Neural cell (in vitro differentiated cells): ENCODE results near the gene ALDH1L1.

Source experiments
- EP300 ChIP-seq: fragments of 450-650 bp; conservative IDR thresholded peaks from 2 replicates; pipeline ENCODE4 v1.6.1; 2014; ENCODE audit warnings: antibody characterized with exemption, mild to moderate bottlenecking, moderate library complexity; ENCODE audit not compliant: poor library complexity, severe bottlenecking
- EZH2 ChIP-seq: fragments of 200-600, 300-800 bp; shearing (Covaris generic), sonication (generic); IDR thresholded peaks from 2 replicates; pipeline ENCODE4 v1.6.1; 2014; ENCODE audit warnings: antibody characterized with exemption, low read length, borderline replicate concordance, mild to moderate bottlenecking; ENCODE audit not compliant: insufficient read depth, poor library complexity, severe bottlenecking
- MXI1 ChIP-seq: fragments of 450-650 bp; conservative IDR thresholded peaks from 2 replicates; pipeline ENCODE4 v1.6.1; 2014; ENCODE audit warnings: antibody characterized with exemption, mild to moderate bottlenecking; ENCODE audit not compliant: poor library complexity, severe bottlenecking
- POLR2AphosphoS5 ChIP-seq: IDR thresholded peaks from 2 replicates; pipeline ENCODE4 v1.6.1; 2012
- RAD21 ChIP-seq: fragments of 450-650 bp; conservative IDR thresholded peaks from 2 replicates; pipeline ENCODE4 v1.6.1; 2014; ENCODE audit warnings: antibody characterized with exemption, mild to moderate bottlenecking, moderate library complexity
- SMC3 ChIP-seq: fragments of 450-650 bp; conservative IDR thresholded peaks from 2 replicates; pipeline ENCODE4 v1.6.1; 2014; ENCODE audit warnings: antibody characterized with exemption, mild to moderate bottlenecking, moderate library complexity; ENCODE audit not compliant: poor library complexity
- TAF1 ChIP-seq: IDR thresholded peaks from 2 replicates; pipeline ENCODE4 v1.6.1; 2012; ENCODE audit warnings: low read depth
- TF ChIP-seq, protein P1 (sequence below): fragments of 450-650 bp; IDR thresholded peaks from 2 replicates; pipeline ENCODE4 v1.5.1; 2014; ENCODE audit warnings: antibody characterized with exemption, mild to moderate bottlenecking, moderate library complexity; ENCODE audit not compliant: poor library complexity, severe bottlenecking
- TF ChIP-seq, protein P2 (sequence below): IDR thresholded peaks from 2 replicates; pipeline ENCODE4 v1.6.1; 2012; ENCODE audit warnings: borderline replicate concordance

DNA sequence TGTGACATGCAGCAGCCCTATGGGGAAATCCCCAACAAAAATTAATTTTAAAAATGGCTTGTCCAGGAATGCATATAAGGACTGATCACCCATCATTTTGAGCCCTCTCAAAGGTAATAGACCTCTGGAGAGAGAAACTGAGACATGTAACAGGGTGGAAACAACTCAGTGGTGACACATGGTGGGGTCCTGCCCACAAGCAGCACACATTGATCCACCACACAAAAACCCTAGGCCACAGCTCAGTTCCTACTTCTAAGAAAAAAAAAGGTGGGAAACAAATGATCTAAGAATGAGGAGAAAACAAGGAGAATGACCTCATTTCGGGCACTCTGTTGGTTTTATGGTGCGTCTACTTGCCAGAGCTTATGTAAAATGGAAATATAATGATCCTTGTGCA, 94.5 kb downstream of the ALDH1L1 start:
- TF ChIP-seq, protein P1, sequence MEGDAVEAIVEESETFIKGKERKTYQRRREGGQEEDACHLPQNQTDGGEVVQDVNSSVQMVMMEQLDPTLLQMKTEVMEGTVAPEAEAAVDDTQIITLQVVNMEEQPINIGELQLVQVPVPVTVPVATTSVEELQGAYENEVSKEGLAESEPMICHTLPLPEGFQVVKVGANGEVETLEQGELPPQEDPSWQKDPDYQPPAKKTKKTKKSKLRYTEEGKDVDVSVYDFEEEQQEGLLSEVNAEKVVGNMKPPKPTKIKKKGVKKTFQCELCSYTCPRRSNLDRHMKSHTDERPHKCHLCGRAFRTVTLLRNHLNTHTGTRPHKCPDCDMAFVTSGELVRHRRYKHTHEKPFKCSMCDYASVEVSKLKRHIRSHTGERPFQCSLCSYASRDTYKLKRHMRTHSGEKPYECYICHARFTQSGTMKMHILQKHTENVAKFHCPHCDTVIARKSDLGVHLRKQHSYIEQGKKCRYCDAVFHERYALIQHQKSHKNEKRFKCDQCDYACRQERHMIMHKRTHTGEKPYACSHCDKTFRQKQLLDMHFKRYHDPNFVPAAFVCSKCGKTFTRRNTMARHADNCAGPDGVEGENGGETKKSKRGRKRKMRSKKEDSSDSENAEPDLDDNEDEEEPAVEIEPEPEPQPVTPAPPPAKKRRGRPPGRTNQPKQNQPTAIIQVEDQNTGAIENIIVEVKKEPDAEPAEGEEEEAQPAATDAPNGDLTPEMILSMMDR, result no peak
- no peak for TF ChIP-seq TAF1
- TF ChIP-seq SMC3, result no peak
- no peak for TF ChIP-seq EZH2
- no peak for TF ChIP-seq RAD21
- TF ChIP-seq, protein P2, sequence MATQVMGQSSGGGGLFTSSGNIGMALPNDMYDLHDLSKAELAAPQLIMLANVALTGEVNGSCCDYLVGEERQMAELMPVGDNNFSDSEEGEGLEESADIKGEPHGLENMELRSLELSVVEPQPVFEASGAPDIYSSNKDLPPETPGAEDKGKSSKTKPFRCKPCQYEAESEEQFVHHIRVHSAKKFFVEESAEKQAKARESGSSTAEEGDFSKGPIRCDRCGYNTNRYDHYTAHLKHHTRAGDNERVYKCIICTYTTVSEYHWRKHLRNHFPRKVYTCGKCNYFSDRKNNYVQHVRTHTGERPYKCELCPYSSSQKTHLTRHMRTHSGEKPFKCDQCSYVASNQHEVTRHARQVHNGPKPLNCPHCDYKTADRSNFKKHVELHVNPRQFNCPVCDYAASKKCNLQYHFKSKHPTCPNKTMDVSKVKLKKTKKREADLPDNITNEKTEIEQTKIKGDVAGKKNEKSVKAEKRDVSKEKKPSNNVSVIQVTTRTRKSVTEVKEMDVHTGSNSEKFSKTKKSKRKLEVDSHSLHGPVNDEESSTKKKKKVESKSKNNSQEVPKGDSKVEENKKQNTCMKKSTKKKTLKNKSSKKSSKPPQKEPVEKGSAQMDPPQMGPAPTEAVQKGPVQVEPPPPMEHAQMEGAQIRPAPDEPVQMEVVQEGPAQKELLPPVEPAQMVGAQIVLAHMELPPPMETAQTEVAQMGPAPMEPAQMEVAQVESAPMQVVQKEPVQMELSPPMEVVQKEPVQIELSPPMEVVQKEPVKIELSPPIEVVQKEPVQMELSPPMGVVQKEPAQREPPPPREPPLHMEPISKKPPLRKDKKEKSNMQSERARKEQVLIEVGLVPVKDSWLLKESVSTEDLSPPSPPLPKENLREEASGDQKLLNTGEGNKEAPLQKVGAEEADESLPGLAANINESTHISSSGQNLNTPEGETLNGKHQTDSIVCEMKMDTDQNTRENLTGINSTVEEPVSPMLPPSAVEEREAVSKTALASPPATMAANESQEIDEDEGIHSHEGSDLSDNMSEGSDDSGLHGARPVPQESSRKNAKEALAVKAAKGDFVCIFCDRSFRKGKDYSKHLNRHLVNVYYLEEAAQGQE, result no peak
- TF ChIP-seq MXI1, result no peak
- TF ChIP-seq POLR2AphosphoS5, result no peak
- TF ChIP-seq EP300, result no peak
